Measurements from ENCODE around the gene CSTPP1.

DNA sequence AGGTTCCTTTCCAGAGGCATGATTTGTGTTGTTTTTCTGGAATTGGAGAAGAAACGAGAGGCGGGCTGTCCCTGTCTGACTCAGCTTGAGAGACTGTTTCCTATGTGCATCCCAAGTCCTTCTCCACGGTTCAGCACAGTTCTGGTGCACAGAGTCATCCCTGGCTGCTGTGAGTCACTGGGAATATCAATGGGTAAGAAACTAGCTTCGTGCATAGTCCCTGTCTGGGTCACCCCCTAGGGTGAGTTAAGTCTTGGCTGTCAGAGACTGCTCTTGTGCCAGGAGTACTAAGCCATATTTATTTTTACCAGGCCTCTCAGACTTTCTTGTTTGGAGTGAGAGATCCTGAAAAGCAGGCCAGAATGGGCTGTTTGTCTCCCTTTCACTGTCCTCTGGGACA is 15.8 kb upstream of the CSTPP1 start:
- TF ChIP-seq CTCF (IDR thresholded peaks at IDR 0.05) (no peak), EZH2 (IDR thresholded peaks at IDR 0.05; ENCODE audit: borderline replicate concordance, insufficient read depth, low read depth, low read length, poor library complexity, severe bottlenecking) (no peak)
